ELR (cell line): ENCODE data around the gene MED26.
"Not testable (repeated sequence)": the region's sequence is repeated elsewhere in the genome, so short reads cannot be mapped to it uniquely, and the experiment has no call there.

Source experiments
- DNase-seq: peaks from one replicate; pipeline ENCODE4 v3.0.0-alpha.2; 2015; ENCODE audit warnings: low read depth

MED26 gene

DNA sequence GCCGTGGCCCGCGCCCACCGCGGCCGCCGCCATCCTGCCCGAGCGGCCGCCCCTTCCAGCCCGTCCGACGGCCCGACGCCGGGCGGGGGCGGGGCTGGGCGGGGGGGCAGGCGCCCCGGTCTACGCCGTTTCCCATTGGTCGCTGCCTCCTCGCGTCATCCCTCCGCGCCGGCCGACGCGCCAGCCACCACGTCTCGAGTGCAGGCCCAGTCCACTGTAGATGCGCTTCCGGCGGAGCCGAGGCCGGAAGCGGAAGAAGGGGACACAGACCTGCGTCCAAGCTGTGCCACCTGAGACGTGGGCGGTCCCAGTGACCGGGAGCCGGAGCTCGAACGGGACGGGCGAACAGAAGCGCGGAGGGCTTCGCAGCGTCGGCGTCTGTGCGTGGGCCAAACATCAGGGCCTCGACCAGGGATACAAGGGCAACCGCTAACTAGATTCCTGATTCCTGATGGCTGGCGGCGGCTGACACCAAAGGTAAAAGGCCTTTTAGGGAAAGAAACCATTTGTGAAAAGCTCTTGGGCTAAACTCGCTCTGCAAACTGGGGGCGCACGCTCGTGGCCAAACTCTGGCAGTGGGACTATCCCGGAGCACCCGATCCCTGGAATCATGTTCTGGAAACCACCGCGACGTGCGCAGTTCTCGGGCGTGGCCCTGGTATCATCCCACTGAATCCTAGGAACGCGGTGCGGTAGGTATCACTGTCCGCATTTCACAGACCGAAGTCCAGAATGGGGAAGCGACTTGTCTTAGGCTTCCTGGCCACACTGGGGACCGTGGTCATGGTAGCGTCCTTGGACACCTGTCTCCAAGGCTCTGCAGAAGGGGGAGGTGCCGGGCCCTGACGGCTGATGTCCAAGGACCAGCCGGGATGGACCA, 55.4 kb downstream of the MED26 start, which contains the start of gene SLC35E1:
Gene SLC35E1 (minus strand): TSS at position 84 of the 880 bp plus-strand sequence. CDS start 51 bp downstream, at position 33.
- DNase-seq, result peak; percentile 96

DNA sequence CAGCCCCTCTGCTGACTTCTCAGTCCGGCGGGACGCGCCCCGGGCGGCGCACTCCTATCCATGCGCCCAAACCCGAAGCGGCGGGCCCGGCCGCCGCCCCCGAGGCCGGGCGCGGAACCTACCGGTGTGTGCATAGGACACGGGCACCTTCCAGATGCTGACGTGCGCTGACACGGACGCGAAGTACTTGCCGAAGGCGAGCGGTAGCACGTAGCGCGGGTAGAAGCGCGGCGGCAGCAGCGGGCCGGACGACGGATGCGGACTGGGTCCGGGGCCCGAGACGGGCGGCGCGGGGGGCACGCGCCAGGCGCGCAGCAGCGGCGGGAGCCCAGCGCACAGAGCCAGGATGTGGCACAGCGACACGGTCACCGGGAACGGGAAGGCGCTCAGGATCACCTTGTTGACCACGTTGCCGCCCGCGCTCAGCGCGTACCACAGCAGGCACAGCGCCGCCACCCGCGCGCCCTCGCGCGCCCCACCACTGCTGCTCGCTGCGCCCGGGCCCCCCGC, 56.1 kb downstream of the MED26 start:
- peak; percentile 56 for DNase-seq

DNA sequence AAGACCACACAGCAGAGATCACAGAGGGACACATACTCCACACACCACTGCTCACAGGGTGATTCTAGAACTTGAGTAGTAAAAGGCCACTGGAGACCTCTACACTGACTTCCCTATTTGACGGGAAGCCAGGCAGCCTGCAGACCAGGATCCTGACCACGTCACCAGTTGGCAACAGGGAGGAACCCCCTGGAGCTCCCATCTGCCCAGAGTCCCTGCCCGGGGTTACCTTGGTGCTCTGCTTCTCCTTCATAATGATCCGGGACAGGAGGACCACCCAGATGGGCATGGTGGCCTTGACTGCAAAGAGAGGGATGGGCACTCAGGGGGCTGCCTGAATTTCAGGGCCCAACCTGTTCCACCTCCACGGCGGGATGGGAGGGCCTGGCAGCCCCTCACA, 56.7 kb downstream of the MED26 start:
- peak; percentile 57 for DNase-seq

DNA sequence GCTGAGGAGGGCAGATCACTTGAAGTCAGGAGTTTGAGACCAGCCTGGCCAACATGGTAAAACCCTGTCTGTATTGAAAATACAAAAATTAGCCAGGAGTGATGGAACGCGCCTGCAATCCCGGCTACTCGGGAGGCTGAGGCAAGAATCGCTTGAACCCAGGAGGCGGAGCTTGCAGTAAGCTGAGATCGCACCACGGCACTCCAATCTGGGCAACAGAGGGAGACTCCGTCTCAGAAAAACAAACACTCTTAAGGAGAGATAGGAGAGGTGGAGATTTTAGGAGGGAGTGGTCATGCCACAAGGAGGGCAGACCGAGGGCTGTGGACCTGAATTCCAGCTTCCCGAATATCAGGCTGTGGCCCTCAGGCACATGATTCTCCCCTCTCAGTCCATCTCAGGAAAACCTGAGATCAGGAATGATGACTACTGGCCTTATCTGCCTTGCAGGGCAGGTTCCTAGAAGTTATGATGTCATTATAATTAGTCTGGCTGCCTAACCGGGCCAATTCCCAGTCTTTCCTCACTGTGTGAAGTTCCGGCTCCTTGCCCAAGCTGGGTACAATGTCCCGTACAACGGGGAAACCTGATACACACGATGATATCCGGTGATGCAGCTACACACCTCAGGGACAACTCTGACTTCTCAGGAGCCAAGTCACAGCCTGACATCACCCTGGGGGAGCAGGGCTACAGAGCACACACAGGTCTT, 58.2 kb downstream of the MED26 start:
- DNase-seq, result no peak

DNA sequence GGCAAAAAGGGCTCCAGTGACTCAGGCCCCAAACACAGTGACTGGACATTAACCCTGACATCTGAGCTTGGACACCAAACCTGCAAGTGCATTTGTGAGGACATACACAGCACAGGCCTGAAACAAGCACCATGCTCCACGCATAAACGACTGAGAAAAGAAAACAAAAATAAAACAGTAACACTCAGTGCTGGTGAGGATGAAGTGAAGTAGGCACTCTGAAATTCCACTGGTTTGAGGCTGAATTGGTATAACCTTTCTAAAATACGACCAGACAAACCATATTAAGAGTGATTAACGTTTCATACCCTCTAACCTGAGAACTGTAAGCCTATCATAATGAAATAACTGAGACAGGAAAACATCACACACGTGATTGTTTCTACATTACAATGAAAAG, 61.3 kb downstream of the MED26 start:
- DNase-seq, result no peak

DNA sequence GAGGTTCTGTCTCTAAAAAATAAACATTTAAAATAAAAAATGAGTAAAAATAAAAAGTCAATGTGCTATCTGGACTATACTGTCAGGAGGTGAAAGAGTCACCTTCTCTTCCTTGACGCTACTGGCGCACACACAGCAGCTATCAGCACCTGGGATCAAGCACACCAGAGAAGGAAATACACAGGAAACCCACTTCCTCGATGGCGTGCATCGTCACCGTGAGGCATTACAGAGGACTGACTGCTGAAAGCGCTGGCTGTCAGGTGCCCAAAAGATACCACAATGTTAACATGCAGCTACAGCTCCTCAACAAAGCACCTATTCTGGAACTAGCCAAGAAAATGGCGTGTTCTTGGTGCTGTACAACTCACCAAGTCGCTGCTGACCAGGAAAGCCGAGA, 61.8 kb downstream of the MED26 start:
- no peak for DNase-seq

DNA sequence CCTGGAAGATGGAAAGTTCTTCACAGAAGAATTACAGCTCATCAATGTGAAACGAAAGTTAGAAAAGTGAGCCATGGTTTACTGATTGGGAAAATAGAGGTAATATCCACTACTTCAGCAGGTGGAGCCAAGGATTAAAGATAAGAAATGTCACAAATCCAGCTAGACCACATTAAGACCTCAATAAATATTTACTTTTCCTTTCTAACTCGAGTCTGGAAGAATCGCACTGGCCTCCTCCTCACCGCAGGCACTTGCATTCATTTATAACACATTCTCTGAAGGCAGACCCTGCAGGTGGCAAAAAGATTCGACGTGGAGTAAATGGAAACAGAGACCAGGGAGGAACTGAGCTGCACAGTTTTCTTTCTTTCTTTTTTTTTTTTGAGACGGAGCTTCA, 63.2 kb downstream of the MED26 start:
- DNase-seq, result no peak

DNA sequence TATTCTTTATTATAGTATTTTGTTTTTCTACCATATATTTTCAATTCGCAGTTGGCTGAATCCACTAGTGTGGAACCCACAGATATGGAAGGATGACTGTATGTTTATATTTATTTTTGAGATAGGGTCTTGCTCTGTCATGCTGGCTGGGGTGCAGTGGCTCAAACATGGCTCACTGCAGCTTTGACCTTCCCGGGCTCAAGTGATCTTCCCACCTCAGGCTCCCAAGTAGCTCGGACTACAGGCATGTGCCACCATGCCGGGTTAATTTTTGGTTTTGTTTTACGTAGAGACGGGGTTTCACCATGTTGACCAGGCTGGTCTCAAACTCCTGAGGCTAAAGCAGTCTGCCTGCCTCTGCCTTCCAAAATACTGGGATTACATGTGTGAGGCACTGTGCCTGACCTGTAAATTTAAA, 65.4 kb downstream of the MED26 start:
- no peak for DNase-seq

DNA sequence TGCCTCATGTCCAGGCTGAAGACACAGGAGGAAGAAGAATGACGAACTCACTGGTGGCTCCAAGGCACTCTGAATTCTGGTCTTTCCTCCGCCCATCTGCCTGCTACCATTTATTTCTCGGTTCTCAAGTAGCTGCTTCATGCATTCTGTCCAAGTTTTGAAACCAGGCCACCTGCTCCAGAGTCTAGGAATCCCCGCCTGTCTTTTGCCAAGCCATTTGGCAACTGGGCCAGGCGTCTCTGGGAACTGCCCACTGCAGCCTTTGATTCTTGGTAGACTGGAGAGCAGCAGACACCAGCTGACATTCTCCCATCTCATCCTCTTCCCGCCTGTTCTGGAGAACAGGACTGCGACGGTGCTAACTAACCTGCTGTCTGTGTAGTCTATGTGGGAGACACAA, 66.6 kb downstream of the MED26 start:
- no peak for DNase-seq

DNA sequence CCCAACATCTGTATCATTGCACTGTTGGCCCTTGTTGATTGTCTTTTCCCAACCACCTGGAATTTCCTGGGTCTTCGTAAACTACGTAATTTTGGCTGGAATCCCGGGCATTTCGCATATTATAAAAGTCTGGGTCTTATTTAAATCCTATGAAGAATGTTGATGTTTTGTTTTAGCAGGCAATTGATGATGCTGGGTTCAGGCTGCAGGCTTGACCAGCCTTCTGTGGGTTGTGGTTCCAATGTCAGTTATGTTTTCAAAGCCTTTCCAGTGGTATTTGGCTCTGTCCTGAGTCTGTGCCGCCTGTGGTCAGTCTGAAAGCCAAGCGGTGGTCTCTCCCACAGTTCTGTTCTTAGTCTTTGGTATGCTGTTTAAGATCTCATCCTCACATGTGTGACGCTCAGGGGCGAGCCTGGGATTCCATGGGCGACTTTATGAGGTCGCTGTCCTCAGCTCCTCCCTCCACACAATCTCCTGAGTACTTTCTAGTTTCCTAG, 68.2 kb downstream of the MED26 start:
- no peak for DNase-seq

DNA sequence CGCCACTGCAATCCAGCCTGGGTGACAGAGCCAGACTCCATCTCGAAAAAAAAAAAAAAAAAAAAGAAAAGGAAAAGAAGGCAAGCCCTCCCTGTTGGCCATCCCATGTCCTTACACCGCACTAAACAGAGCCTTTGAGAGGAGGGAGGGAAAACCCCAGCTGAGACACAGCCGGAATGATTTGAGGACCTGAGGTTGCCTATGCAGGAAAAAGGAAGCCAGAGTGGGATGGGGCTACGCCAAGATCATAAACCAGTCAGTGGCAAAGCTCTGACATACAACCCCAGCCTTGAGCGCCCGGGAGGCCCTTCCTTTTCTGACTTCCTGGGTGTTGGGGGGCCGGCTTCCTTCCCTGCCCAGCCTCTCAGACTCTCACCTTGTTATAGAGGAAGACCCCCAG, 73.2 kb downstream of the MED26 start:
- DNase-seq, result no peak

DNA sequence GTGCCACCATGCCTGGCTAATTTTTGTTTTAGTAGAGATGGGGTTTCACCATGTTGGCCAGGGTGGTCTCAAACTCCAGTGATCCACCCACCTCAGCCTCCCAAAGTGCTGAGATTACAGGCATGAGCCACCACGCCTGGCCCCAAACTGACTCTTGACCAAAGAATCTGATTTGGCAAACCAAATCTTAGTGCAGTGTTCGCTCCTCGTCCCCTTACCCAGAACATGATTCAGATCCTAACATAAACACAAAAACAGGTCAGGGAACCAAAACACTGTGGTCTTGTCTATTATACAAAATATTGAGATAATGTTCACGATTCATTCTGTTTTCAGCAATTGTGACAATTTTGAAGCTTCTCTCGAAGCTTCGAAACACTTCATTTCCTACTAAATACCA, 76.1 kb downstream of the MED26 start:
- not testable (repeated sequence) for DNase-seq

DNA sequence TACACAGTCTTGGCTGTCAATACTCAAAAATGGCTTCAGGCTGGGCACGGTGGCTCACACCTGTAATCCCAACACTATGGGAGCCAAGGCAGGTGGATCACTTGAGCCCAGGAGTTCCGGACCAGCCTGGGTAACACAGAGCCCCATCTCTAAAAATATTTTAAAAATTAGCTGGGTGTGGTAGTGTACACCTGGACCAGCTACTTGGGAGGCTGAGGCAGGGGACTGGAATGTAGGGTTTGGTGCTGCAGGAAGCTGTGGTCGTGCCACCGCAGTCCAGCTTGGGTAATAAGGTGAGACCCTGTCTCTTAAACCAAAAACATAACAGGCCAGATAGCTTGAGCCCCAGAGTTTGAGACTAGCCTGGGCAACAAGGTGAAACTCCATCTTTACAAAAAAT, 79.0 kb downstream of the MED26 start:
- DNase-seq, result no peak

DNA sequence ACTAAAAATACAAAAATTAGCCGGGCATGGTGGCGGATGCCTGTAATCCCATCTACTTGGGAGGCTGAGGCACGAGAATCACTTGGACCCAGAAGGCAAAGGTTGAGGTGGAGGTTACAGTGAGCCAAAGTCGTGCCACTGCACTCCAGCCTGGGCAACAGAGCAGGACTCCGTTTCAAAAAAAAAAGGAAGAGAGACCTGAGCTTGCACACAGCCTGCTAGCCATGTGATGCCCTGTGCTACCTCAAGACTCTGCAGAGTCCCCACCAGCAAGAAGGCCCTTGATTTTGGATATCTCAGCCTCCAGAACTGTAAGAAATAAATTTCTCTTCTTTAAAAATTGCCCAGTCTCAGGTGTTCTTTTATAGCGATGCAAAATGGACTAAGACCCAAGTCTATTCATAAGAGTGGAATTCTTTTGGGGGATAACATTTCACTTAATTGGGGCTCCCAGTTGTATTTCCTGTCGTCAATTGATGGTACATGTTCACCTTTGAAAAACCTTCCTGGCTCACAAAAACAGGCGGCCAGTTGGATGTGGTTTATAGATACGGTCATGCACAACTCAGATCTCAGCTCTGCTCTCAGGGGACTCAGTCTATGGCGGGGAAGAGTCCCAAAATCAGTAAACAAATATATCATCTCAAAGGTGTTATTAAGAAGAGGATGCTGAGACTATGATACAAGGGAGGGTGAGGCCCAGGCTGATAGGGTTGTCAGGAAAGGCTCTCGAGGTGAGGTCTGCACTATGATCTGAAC, 83.4 kb downstream of the MED26 start:
- DNase-seq, result no peak

DNA sequence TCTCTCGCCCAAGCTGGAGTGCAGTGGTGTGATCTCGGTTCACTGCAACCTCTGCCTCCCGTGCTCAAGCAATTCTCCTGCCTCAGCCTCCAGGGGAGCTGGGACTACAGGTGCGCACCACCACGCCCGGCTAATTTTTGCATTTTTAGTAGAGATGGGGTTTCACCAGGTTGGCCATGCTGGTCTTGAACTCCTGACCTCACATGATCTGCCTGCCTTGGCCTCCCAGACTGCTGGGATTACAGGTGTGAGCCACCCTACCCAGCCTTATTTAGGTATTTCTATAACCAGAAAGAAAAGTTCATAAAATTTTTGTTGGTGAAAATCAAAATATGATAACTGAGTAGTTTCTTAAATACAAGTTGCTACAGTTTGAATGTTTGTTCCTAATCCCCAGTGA, 84.3 kb downstream of the MED26 start:
- DNase-seq, result not testable (repeated sequence)

DNA sequence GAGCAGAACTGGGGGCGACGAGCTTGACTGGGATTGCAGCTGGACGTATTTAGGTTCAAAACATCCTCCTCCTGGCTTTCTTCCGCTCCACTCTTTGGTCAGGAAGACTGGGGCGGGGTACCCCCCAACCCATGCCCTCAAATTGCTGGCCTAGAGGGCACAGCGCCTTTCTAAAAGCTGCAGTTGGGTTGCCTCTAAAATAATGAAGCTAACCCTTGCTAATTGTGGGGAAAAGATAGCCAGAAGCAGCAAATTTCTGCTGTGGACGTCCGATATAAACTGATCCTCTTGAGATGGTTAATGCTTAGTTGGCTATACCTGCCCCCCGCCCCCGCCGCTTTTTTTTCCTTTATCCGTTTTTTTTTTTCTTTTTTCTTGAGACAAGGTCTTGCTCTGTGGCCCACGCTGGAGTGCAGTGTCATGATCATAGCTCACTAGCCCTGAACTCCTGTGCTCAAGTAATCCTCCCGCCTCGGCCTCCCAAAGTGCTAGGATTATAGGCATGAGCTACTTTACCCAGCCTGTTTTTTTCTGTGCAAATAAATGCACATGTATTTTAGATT, 85.0 kb downstream of the MED26 start:
- peak; percentile 34 for DNase-seq

DNA sequence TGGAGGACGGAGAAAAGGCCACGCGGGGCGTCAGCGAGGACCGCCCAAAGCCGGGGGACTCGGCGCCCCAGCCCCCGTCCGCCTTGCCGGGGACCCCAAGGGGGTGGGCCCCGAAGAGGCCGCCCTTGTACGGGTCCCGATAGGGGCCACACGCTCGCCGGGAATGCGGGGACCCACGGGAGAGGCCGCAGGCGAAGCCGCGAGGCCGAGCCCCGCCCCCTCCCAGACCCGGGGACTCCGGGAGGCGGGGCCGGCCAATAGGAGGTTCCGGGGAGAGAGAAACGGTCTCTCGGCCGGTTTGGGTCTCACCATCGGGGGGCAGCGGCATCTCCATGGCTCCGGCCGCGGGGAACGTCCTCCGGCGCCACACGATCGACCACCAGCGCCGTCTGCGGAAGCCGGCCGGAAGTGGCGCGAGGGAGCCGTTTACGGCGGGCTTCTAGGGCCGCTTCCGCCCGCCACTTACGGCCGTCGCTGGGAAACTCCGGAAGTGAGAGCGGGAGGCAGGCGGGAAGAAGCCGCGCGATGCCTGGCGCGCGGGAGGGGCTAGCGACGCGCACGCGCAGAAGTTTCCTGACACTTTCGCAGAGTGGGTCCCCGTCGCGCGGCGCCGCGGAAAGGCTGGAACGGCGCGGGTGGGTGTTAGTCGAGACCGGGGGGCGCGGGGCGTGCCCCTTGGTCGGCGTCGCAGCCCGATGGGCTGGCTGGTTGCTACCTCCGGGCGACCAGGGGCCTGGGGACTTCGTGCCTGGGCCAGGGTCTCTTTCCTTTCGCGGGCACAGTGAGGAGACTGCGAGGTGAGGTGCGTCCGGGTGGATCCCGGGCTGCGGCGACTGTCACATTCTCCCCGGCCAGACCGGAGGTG, 85.7 kb downstream of the MED26 start, which contains the start of gene CHERP:
Gene CHERP (minus strand): TSS at position 393 of the 865 bp plus-strand sequence. CDS start 59 bp downstream, at position 334.
- peak; percentile 96 for DNase-seq

DNA sequence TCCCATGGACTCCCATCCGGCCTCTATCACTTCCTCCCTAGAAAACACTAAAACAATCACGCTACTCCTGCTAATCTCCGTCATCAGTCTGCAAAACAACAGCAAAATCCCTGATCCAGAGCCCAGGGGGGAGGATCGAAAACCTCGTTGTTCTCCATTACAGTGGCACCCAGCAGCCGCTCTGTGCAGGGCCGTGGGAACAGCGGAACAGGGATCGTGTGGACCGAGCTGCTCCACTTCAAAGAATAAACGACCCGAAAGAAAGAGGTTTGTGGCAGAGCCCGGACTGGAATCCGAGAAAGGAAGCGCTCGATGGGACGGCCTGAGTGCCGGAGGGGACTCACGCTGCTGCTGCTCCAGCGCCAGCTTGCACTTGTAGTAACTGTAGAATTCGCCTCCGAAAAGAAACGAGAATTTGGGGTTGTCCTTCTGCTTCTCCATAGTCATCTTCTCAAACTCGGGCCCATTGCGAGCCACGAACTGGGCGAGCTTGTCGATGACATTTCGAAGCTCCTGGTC, 86.4 kb downstream of the MED26 start:
- peak; percentile 42 for DNase-seq

DNA sequence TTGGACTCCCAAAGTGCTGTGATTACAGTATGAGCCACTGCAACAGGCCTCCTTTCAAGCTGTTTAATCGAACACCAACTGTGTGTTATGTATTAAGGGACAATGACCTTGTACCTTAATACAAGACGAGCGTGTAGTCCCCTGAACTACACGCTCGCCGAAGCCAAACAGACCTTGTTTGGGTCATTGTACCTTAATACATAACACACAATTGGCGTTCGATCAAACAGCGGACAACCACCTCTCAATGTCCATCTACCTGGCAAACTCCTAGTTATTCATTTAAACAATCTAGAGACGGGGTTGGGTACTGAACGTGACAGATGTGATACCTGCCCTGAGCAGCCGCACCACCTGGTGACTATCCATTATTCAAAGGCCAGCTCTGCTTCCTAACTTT, 87.1 kb downstream of the MED26 start:
- DNase-seq, result no peak

DNA sequence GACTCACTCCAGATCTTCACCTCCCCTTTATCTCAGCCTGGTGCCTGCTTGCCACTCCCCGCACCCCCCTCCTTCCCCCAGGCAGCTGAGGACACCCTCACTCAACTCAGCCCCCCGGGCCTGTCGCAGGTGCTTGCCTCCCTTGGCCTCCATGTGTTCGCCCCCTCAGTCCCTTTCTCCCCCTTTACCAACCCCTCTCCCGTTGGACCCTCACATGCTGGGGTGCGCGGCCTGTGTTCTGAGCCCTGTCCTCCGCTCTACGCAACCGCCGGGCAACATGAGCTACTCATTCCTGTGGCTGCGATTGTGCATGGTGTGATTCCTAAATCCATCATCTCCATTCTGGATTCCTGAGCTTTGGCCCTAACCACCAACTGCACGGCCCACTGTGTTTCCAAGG, 90.9 kb downstream of the MED26 start:
- DNase-seq, result no peak
